HG03066 (cell line): Measurements from ENCODE around the gene CRELD1.
"Not testable (repeated sequence)": the region's sequence is repeated elsewhere in the genome, so short reads cannot be mapped to it uniquely, and the experiment has no call there.

Source experiments
- ATAC-seq: cut with Tn5 transposase; IDR thresholded peaks from one replicate; pipeline ENCODE4 v1.9.1; 2021; ENCODE audit warnings: low read depth; ENCODE audit not compliant: unreplicated experiment

The CRELD1 gene

GRCh38 chr3:9932843-9933560 lies 632 bp upstream of the CRELD1 start:
- ATAC-seq: peak; percentile 61

- ATAC-seq: no peak
These were observed 594 bp downstream of the CRELD1 start for GRCh38 chr3:9934235-9934621.

DNA sequence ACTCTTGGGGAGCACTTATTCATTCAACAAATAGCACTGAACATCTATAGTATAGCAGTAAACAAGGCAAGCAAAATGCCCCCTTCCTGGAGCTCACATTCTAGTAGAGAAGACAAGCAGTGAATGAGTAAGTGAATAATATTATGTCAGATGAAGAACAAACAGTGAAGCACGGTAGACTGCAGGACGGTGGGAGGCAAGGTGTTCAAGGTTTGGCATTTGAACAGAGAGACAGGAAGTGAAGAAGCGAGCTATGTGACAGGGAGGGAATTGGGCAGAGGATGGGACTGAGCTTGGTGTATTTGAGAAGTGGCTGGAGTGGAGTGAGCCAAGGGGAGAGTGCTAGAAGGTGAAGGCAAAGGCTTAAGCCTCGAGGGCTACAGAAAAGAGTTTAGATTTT lies 1.4 kb downstream of the CRELD1 start:
- ATAC-seq: no peak

DNA sequence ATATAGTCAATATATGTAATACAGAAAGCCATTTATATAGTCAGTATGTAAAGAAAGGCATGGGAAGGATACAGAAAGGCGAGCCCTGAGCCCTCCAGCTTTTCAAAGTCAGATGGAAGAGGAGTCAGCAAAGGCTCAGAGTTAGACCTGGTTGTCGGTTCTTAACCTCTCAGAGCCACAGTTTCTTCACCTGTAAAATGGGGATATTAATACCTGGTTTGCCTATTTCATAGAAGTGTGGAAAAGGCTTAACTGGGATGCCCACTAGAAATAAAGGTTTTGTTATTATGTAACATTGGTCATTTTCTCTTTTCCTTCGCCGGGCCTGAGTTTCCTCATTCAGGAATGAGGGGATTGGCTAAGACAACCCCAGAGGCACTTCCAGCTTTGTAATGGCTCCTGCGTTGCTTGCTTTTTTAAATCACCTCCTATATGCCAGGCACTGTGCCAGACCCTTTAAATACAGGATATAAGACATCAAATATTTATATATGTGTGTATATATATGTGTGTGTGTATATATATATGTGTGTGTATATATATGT lies 2.4 kb downstream of the CRELD1 start:
- ATAC-seq: no peak

GRCh38 chr3:9937486-9938238 lies 4.0 kb downstream of the CRELD1 start:
- no peak for ATAC-seq

DNA sequence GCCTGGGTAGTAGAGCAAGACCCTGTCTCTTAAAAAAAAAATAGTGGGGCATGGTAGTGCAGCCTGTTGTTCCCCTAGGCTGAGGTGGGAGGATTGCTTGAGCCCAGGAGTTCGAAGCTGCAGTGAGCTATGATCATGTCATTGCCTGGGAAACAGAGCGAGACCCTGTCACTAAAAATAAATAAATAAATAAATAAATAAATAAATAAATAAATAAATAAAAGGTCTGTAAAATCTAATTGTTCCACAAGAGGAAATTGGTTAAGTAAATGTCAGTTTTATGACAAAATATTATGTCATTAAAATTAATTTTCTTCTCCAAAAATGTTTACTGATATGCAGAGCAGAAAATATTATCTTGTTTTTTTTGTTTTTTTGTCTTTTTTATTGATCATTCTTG lies 5.3 kb downstream of the CRELD1 start:
- no peak for ATAC-seq

DNA sequence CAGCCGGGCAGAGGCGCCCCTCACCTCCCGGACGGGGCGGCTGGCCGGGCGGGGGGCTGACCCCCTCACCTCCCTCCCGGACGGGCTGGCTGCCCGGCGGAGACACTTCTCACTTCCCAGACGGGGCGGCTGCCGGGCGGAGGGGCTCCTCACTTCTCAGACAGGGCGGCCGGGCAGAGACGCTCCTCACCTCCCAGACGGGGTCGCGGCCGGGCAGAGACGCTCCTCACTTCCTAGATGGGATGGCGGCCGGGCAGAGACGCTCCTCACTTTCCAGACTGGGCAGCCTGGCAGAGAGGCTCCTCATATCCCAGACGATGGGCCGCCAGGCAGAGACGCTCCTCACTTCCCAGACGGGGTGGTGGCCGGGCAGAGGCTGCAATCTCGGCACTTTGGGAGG lies 6.3 kb downstream of the CRELD1 start:
- not testable (repeated sequence) for ATAC-seq

- ATAC-seq: no peak
These were observed 7.1 kb downstream of the CRELD1 start for GRCh38 chr3:9940746-9941145.

DNA sequence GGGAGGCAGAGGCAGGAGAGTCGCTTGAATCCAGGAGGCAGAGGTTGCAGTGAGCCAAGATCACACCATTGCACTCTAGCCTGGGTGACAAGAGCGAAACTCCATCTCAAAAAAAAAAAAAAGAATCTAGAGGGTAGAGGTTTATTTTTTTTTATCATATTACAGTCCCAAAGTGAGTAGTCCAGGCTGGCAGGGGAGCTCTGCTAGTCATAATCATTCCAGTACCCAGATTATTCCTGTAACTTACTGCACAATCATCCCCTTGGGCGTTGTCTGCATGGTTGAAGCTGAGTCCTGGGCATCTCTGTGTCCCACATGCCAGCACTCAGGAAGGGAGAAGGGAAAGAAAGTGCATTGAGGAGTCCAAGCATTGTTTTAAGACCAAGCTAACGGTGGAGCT lies 8.5 kb downstream of the CRELD1 start:
- no peak for ATAC-seq

GRCh38 chr3:9942934-9943690 lies 9.5 kb downstream of the CRELD1 start:
- no peak for ATAC-seq

- ATAC-seq: no peak
These were observed 10.6 kb downstream of the CRELD1 start for GRCh38 chr3:9944271-9944670.

- ATAC-seq: no peak
These were observed 11.7 kb downstream of the CRELD1 start for GRCh38 chr3:9945358-9945757.

DNA sequence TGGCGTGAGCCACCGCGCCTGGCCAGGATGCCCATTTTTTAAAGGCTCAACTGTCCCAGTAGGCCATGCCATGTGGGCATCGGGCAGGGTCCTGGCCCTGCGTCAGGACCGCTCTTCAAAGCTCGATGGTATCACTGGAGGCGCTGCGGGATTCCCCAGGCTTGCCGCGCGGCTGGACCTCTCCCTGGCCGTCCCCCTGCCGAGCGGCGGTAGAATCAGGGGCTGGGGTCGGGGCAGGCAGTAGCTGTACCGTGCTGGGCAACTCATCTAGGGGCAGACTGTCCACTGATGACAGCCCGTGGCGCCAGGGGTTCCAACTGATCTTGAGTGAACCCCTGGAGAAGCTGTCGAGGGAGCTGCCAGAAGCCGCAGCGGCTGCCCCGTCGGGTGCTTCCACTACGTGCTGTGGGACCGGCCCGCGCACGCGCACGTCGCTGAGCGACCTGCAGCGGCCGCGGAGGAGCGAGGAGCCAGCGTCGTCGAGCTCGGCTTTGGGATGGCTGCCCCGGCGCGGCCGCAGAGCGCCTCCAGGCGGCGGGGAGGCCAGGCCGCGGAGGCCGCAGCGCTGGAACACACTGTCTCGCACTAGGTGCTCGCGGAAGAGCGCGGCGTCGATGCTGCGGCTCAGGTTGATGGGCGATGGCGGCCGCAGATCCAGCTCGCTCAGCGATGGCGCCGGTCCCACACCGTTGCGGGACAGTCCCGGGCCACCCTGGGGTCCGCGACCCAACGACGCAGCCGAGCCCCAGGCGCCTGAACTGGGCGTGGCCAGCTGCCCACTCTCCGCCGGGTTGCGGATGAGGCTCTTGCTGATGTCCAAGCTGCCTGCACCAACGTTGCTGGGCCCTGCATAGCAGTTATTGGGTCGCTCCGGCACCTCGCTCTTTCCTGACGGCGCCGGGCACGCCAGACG lies 12.7 kb downstream of the CRELD1 start:
- ATAC-seq: peak; percentile 69

GRCh38 chr3:9947025-9947995 lies 13.7 kb downstream of the CRELD1 start:
- ATAC-seq: no peak

DNA sequence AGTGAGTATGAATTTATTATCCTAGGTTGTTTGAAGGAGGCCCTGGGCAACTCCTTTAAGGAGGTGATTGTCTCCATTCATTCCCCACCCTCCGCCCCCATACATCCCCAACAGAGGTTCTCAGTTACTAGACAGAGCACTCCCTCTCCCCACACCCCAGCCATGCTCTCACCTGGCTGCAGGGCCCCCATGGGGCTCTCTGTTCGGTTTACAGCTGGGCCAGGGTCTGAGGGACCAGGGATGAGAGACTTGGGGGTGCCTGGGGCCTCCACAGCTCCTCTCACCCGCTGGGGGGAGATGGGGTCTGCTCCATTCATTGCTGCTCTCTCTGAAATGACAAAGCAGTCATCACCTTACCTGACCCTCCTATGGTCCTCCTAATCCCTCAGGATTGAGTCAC lies 15.0 kb downstream of the CRELD1 start:
- ATAC-seq: no peak

- ATAC-seq: no peak
These were observed 15.5 kb downstream of the CRELD1 start for GRCh38 chr3:9949115-9949514.

GRCh38 chr3:9949626-9950025 lies 16.0 kb downstream of the CRELD1 start:
- no peak for ATAC-seq

DNA sequence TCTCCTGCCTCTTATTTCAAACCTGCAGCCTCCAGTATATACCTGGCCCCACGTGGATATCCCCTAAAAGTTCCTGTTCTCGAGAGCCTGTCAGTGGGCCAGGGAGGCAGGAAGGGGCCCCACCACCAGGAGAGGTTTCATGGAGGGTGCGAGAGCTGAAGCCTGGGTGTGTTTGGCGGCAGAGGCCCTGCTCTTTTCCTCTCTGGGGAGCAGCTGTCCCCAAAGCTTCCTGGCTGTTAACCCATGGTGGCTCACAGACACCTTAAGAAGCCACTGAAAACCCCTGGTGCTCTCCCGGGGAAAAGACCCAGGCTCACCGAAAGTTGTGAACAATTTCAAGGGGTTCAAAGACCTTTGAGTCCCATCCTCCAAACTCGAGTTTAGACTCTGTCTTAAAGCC lies 17.5 kb downstream of the CRELD1 start:
- ATAC-seq: peak; percentile 23

- ATAC-seq: peak; percentile 9
These were observed 17.9 kb downstream of the CRELD1 start for GRCh38 chr3:9951598-9951961.
